GOT3 (cell line): ENCODE measurements around the gene VIPAS39.

Experiments
- DNase-seq: peaks from one replicate; lab custom pipeline; 2025; ENCODE audit warnings: mixed read lengths; lab: John Stamatoyannopoulos, UW

VIPAS39 gene

DNA sequence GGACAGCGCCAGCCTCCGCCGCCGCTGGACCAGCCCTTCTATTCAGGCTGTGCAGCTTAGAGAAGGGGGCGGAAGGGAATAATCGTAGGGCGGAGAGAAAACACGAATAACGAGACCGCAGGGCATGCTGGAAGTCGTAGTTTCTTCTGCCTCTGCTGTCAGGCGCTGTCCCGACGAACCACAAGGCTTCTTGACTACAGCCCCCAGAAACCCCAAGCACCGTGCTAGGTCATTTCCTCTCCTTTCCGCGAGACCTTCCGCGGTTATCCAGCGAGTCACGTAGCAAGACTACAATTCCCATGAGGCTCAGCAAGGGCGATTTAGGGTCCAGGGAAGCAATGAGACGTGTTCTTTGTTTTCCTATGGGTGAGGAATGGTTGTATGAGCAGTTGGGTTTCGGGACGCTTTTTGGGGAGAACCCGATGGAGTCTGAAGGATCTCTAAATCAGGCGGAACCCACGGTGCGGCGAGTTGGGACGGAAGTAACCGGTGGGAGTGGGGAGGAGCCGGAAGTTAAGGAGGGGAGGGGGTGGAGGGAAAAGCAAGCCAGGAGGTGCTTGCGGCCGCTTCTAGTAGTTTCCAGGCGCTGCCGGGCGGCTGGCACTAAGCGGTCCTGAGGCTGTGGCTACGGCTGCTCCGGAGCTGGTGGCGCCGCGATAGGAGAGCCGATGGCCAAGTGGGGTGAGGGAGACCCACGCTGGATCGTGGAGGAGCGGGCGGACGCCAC, at the start of gene VIPAS39, which contains the start of gene AHSA1:
VIPAS39 (minus strand) TSS at position 80 of the 727 bp plus-strand sequence. CDS start 3,499 bp downstream, outside the sequence.
AHSA1 (plus strand) TSS at position 572 of the 727 bp plus-strand sequence; CDS start at position 669, 97 bp downstream.
- DNase-seq: peak; percentile 77

- no peak for DNase-seq
Observed at GRCh38 chr14:77505031-77505430, 47.6 kb upstream of the VIPAS39 start.

GRCh38 chr14:77503138-77503537, 45.7 kb upstream of the VIPAS39 start:
- DNase-seq: no peak

GRCh38 chr14:77502109-77502782, 44.8 kb upstream of the VIPAS39 start:
- DNase-seq: no peak

DNA sequence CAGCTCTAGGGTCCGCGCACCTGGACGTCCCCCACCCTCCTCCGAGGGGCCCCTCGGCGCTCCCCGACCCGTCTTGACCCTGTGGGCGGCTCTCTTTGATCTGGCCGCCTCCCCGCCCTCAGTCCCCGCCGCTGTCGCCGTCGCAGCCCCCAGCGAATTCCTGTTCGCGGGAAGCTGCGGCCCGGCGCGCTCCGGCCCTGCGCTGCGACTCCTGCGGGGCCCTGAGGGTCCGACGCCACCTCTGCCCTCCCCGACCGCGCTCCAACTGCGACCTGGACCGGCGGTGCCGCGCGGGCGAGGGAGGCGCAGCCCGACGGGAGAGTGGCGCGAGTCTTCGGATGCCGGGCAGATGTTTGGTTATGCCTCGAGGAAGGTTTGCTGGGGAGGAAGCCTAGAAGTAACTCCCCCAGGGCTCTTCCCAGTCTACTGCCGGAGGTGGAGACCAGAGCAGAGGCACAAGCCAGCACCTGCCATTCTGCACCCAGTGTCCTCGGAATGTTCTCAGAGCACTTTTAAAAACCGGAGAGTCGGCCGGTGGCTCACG, 41.7 kb upstream of the VIPAS39 start:
- no peak for DNase-seq

DNA sequence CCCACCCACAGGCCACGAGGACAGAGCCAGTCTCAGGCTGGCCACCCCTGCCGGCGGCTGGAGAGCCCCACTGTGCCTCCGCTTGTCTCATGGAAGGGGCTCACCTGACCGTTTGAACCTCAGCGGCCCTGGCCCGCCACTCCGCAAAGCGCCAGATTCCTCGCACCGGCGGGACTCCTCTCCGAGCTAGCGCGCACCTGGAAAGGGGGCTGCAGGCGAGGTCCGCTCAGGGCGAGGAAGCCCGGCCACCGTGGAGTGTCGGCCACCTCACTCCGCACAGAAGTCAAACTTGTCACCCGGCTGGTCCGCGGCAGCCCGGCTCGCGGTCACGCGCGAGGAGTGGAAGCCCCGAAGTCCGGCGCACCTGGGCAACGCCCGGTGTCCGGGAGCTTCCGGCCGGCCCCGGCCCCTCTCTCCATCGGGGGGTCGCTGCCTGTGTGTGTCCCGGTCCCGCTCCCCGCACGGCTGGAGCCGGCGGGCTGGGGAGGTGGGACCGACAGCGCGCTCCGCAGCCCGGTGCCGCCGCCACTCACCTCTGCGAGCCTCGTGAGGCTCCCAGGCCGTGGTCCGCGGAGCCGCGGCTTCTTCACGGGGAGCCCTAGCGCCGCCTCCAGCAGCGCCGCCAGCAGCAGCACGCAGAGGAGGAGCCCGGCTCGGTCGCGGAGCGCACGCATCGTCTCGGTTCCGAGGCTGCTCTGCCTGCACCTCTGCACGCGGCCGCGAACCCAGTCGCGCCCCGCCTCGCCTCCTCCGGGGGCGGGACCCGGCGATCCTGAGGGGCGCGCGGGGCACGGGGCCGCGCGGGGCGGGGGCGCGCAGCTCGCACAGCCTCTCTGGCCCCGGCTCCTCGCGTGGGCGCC, 40.9 kb upstream of the VIPAS39 start, which contains the start of gene ISM2:
ISM2 (minus strand) TSS at position 697 of the 860 bp plus-strand sequence; CDS start at position 674, 23 bp downstream.
- no peak for DNase-seq

GRCh38 chr14:77495334-77495733, 37.9 kb upstream of the VIPAS39 start:
- no peak for DNase-seq

- no peak for DNase-seq
Observed at GRCh38 chr14:77491056-77491455, 33.7 kb upstream of the VIPAS39 start.

GRCh38 chr14:77490347-77490986, 33.1 kb upstream of the VIPAS39 start:
- DNase-seq: no peak

DNA sequence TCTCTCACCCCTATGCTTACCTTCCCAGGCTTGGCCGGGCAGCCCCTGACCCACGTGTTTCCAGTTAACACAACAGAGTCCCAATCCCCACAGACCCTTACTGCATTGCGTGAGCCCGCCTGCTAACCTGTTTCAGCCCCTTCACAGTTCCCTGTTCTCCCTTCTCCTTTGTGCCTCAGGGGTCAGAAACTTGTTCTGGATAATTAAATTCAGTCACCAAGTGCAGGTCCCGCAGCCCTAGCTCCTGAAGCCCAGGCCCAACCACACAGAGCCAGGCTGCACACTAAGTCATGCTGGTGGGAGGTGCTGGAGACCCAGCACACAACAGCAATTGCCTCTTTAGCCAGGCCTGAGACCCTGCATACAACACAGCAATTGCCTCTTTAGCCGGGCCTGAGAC, 31.6 kb upstream of the VIPAS39 start:
- no peak for DNase-seq

DNA sequence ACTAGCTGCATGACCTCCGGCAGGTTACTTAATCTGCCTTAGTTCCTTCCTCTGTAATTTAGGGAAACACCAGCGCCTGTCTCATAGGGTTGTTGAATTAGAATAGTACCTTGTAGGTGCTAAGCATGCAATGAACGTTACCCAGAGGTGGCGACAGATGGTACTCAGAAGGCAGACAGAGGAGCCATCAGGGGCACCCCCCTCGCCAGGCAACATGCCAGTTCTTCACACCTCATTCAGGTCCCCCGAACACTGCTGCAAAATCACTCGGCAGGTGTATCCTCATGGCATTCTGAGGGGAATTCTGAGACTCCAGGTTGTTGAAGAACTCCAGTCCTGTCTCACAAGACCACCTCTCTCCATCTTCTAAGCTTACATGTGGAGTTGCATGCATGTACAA, 31.2 kb upstream of the VIPAS39 start:
- DNase-seq: no peak

DNA sequence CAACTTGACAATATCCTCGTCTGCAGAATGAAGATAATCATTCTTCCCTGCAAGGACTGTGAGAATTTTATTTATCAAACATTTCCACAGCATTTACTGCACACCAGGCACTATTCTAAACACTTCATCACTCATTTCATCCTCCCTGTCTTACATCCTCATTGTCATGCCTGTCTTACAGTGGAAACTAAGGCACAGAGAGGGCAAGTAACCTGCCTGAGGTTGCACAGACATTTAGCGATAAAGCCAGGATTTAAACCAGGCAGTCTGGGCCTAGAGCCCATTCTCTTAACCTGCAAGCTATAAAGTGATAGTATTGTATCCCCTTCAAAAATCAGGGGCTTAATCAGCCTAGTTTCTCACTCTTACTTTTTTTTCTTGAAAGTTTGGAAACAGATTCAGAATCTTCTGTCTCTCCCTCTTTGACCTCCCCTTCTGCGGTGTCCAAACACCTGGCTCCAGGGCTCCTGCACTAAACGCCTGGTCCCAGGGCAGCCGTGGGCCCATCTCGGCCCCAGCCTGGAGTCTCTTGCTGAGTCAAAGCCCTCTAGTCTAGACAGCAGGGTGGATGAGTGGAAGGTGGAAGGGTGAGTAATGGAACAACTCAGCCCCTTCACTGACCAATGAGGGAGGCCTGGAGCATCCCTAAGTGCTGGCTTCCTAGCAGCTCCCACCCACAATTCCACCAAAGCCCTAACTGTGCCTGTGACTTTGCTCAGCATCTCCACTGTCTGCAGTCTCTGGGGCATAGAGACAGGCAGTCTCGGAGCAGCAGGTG, 28.7 kb upstream of the VIPAS39 start:
- peak; percentile 3 for DNase-seq

- DNase-seq: no peak
Observed at GRCh38 chr14:77485256-77485655, 27.9 kb upstream of the VIPAS39 start.

- no peak for DNase-seq
Observed at GRCh38 chr14:77482422-77482821, 25.0 kb upstream of the VIPAS39 start.

DNA sequence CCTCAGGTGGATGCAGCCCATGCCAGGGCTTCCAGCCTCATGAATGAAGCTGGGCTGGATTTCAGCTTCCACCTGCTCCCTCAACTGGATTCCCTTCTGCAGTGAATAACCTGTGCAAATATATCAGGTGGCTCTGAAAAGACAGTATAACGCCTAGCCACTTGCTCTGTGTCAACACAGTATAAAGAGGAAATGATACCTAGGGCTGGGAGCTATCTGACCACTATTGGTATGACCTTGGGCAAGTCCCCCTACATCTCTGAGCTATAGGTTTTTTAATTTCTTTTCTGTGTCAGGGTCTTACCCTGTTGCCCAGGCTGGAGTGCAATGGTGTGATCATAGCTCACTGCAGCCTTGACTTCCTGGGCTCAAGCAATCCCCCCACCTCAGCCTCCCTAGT, 21.4 kb upstream of the VIPAS39 start:
- DNase-seq: no peak

GRCh38 chr14:77478029-77478428, 20.6 kb upstream of the VIPAS39 start:
- no peak for DNase-seq

DNA sequence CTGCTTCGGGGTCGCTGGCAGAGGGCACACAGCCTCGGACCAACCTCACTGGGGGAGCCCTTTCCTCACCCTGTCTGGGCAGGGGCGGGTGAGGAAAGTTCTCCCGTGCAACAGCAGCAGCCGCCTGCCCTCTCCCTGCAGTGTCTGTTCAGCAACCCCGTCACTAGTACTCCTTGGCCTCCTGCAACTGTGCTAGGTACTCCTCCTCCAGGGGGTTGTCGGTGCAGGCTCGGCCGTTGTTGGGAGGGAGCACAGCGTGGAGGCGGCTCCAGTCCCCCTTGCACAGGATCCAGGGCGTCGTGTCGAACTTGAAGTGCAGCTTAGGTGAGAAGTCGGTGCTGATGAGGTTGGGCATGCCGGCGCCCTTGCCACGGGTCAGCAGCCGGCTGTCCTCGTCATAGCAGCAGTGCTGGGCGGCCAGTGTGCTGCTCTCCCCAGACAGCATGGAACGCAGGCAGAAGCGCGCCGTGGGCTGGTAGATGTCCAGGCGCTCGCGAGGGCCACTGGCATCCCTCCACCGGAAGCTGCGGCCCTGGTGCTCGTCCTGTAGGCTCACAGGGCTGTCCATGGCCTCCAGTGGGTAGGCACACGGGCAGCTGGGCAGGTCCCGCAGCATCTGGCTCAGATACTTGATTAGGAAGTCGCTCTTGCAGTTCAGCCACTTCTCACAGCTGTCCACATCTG, 18.2 kb upstream of the VIPAS39 start:
- DNase-seq: no peak

DNA sequence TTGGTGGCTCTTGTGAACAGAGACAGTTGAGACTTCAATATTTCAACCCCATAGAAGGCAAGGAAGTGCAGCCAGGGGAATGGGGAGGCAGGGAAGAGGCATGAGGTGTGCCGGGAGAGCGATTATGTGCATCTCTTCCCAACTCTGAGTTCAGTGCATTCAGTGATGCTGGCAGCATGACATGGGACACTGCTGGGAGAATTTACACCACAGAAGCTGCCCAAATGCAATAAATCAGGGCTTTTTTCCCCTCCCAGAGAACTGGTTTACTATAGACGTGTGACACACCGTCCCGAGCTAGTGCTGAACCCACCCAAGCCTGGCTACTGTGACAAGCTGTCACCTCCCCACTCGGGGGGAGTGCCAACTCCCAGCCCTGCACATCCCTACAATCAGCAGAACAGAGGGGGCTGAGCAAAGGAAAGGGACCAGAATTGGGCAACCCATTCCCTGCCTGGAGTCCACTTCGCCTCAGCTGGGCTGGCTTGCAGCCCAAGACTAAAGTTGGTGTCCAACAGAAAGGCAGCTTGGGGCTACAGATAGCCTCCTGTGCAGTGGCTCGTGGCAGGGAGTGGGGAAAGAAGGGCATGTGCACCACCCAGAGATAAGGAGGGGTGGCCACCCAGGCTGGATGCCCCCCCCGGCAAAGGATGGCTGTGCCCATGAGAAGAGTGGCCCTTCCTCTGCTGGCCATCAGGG, 17.2 kb upstream of the VIPAS39 start:
- no peak for DNase-seq

- no peak for DNase-seq
Observed at GRCh38 chr14:77473921-77474320, 16.5 kb upstream of the VIPAS39 start.
